GM12891 (cell line): Measurements from ENCODE around the gene UQCC2.

Experiments
- PAX5 ChIP-seq: IDR thresholded peaks from 2 replicates; pipeline ENCODE4 v1.6.1; 2011; ENCODE audit warnings: low read length, moderate library complexity, mild to moderate bottlenecking; ENCODE audit not compliant: insufficient read depth, severe bottlenecking
- POLR2A ChIP-seq: IDR thresholded peaks from 2 replicates; pipeline ENCODE4 v1.6.1; 2011; ENCODE audit warnings: low read depth, low read length, control low read depth
- POLR2AphosphoS5 ChIP-seq: IDR thresholded peaks from 2 replicates; pipeline ENCODE4 v1.6.1; 2011; ENCODE audit warnings: low read depth, low read length, control low read depth
- SPI1 ChIP-seq: IDR thresholded peaks from 2 replicates; pipeline ENCODE4 v1.6.1; 2011; ENCODE audit warnings: low read depth, low read length, control low read depth
- TAF1 ChIP-seq: IDR thresholded peaks from 2 replicates; pipeline ENCODE4 v1.6.1; 2011; ENCODE audit warnings: low read depth, low read length, control low read depth

DNA sequence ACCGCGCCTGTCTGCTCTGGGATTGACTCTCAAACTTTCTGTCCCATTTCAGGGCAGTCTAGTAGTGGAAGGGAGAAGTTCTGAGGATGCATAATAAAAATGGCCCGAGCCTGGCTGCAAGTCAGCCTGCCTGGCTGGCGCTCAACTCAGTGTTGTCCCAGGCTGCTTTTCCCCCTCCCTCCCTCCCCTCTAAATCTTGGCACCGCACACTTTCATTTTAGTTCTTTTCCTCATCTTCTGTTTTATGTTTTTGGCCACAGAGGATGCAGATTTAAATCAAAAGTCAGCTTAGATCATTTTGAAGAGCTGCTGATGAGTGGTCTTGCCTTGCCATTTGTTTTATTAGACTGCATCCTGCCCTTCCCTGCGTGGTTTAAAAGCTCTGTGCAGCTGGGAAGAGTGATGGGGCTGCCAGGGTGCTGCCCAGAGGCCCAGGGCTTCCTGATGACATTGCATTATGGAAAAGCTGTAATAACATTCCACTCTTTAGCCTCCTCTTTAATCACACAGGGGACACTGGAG, 6.5 kb upstream of the UQCC2 start:
- no peak for TF ChIP-seq TAF1
- TF ChIP-seq SPI1, result no peak
- no peak for TF ChIP-seq POLR2AphosphoS5
- TF ChIP-seq PAX5, result no peak
- no peak for TF ChIP-seq POLR2A
